Uterus (tissue), 2 donors: ENCODE results near the gene LRP6.

ENCODE experiments used
- POLR2A ChIP-seq, 2 donors: fragments of 450-650 bp; IDR thresholded peaks; one replicate each; pipeline ENCODE4 v1.6.1; 2016; ENCODE audit warnings: antibody characterized with exemption in 2 of 2, mild to moderate bottlenecking in 1 of 2, moderate library complexity in 1 of 2
- TF ChIP-seq, protein P1 (sequence below), 4 experiments: fragments of 200-600 bp in 2 of 4; fragments of 450-650 bp in 2 of 4; sonication (generic) in 2 of 4; IDR thresholded peaks; one replicate each; pipeline ENCODE4 v1.5.1; 2016 to 2019; ENCODE audit warnings: antibody characterized with exemption in 4 of 4, mild to moderate bottlenecking in 2 of 4, moderate library complexity in 1 of 4

DNA sequence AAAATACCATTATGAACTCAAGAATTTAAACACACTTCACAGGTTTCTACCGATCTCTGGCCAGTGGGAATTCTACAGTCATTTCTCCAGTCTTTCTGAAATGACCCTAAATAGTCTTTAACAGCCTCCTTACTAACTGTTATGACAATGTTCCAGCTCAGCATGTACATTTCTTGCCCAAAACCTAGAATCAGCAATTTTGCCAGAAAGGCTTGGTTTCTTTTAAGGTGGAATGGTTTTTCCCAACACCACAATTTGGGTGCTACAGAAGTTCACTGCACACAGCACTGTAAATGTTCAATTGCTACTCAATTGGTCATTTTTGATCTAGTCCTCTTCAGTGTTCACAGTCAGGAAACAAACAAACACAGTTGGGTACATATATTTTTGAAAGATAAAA is 69.7 kb downstream of the LRP6 start:
- TF ChIP-seq, protein P1, sequence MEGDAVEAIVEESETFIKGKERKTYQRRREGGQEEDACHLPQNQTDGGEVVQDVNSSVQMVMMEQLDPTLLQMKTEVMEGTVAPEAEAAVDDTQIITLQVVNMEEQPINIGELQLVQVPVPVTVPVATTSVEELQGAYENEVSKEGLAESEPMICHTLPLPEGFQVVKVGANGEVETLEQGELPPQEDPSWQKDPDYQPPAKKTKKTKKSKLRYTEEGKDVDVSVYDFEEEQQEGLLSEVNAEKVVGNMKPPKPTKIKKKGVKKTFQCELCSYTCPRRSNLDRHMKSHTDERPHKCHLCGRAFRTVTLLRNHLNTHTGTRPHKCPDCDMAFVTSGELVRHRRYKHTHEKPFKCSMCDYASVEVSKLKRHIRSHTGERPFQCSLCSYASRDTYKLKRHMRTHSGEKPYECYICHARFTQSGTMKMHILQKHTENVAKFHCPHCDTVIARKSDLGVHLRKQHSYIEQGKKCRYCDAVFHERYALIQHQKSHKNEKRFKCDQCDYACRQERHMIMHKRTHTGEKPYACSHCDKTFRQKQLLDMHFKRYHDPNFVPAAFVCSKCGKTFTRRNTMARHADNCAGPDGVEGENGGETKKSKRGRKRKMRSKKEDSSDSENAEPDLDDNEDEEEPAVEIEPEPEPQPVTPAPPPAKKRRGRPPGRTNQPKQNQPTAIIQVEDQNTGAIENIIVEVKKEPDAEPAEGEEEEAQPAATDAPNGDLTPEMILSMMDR (IDR thresholded peaks at IDR 0.05): no peak
- no peak for TF ChIP-seq POLR2A (IDR thresholded peaks at IDR 0.05)
